Measurements from ENCODE around the gene PGM1.

DNA sequence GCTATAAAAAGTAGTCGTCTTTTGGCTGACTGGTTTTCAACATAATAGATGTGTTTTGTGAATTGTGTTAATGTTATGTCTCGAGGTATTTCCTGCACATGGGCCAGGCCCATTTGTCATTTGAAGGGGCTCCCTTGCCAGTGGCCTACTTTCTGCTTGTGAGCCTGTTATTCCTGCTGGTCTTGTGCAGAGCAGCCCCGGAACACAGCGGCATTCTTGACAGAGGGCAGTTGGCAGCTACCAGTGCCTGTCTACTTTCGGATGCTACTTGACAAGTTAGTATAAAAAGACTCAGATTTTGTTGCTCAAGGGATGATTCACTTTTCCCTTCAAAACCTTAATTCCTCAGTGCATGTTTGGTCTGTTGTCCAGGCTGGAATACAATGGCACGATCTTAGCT, 28.5 kb downstream of the PGM1 start:
- TF ChIP-seq, protein P1, sequence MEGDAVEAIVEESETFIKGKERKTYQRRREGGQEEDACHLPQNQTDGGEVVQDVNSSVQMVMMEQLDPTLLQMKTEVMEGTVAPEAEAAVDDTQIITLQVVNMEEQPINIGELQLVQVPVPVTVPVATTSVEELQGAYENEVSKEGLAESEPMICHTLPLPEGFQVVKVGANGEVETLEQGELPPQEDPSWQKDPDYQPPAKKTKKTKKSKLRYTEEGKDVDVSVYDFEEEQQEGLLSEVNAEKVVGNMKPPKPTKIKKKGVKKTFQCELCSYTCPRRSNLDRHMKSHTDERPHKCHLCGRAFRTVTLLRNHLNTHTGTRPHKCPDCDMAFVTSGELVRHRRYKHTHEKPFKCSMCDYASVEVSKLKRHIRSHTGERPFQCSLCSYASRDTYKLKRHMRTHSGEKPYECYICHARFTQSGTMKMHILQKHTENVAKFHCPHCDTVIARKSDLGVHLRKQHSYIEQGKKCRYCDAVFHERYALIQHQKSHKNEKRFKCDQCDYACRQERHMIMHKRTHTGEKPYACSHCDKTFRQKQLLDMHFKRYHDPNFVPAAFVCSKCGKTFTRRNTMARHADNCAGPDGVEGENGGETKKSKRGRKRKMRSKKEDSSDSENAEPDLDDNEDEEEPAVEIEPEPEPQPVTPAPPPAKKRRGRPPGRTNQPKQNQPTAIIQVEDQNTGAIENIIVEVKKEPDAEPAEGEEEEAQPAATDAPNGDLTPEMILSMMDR (IDR thresholded peaks at IDR 0.05; ENCODE audit: extremely low read depth in 1 of 2, insufficient read depth in 1 of 2, low read depth in 1 of 2, low read length in 2 of 2), result no peak
- TF ChIP-seq POLR2AphosphoS5 (IDR thresholded peaks at IDR 0.05; ENCODE audit: insufficient read depth, low read depth, low read length) (no peak), POLR2A (IDR thresholded peaks at IDR 0.05; ENCODE audit: low read depth, low read length) (no peak), EZH2 (IDR thresholded peaks at IDR 0.05; ENCODE audit: borderline replicate concordance, low read depth, low read length, severe bottlenecking) (no peak)

Measured in endothelial cell of umbilical vein (primary cell).